Adipocyte (in vitro differentiated cells): ENCODE data around the gene CASQ2.

Source experiments
- DNase-seq: peaks from one replicate; pipeline ENCODE4 v3.0.0-alpha.2; 2015; ENCODE audit warnings: low read depth
- H3K27me3 ChIP-seq: replicated peaks from 2 replicates; pipeline ENCODE4 v1.7.0; 2013; ENCODE audit warnings: mild to moderate bottlenecking, low read length, moderate library complexity; ENCODE audit not compliant: control insufficient read depth, insufficient read depth
- H3K36me3 ChIP-seq: 2 replicates; pipeline ENCODE4 v1.7.0; 2013; ENCODE audit warnings: low read length, mild to moderate bottlenecking, moderate library complexity; ENCODE audit not compliant: control insufficient read depth, insufficient read depth, severe bottlenecking
- H3K4me1 ChIP-seq: 2 replicates; pipeline ENCODE4 v1.7.0; 2013; ENCODE audit warnings: mild to moderate bottlenecking, low read length, moderate library complexity; ENCODE audit not compliant: control insufficient read depth, insufficient read depth
- H3K4me3 ChIP-seq: 2 replicates; pipeline ENCODE4 v1.7.0; 2013; ENCODE audit warnings: mild to moderate bottlenecking, low read length, moderate library complexity
- H3K9ac ChIP-seq: 2 replicates; pipeline ENCODE4 v1.7.0; 2013; ENCODE audit warnings: mild to moderate bottlenecking, low read length, moderate library complexity
- H3K9me3 ChIP-seq: 2 replicates; pipeline ENCODE4 v1.7.0; 2013; ENCODE audit warnings: mild to moderate bottlenecking, low read length, moderate library complexity; ENCODE audit not compliant: control insufficient read depth

Gene CASQ2

DNA sequence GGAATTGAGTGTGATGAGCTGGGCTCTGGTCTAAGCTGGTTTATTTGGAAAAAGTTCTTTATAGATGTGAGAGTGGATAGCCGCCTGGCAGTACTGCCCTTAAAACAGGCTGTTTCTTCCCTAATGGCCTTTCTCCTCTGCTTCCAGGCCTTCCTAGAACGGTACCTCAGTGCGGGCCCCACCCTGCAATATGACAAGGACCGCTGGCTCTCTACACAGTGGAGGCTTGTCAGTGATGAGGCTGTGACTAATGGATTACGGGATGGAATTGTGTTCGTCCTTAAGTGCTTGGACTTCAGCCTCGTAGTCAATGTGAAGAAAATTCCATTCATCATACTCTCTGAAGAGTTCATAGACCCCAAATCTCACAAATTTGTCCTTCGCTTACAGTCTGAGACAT is 77.5 kb downstream of the CASQ2 start:
- DNase-seq: no peak
- Histone ChIP-seq H3K4me3 (no peak overlapping the region), H3K36me3 (peaks cover 40% of the 10 kb centered on the region)

DNA sequence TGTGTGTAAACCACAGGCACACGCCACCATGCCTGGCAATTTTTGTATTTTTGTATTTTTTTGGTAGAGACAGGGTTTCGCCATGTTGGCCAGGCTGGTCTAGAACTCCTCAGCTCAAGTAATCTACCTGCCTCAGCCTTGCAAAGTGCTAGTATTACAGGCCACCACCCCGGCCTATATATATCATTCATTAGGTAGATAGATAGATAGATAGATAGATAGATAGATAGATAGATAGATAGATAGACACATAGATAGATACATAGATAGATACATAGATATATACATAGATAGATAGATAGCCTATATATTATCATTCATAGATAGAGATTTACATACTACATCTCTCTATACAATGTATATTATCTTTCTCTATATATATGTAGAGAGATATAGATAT is 80.8 kb downstream of the CASQ2 start:
- no peak for DNase-seq
- Histone ChIP-seq H3K9ac (no peak overlapping the region), H3K4me3 (no peak overlapping the region), H3K36me3 (peaks cover 62% of the 10 kb centered on the region), H3K27me3 (no peaks in the 10 kb centered on the region), H3K4me1 (no peaks in the 10 kb centered on the region), H3K9me3 (no peaks in the 10 kb centered on the region)

More for the DNA sequence above, 77.5 kb downstream of the CASQ2 start:
- Histone ChIP-seq H3K9me3 (no peaks in the 10 kb centered on the region), H3K9ac (no peak overlapping the region), H3K27me3 (no peaks in the 10 kb centered on the region), H3K4me1 (no peaks in the 10 kb centered on the region)

DNA sequence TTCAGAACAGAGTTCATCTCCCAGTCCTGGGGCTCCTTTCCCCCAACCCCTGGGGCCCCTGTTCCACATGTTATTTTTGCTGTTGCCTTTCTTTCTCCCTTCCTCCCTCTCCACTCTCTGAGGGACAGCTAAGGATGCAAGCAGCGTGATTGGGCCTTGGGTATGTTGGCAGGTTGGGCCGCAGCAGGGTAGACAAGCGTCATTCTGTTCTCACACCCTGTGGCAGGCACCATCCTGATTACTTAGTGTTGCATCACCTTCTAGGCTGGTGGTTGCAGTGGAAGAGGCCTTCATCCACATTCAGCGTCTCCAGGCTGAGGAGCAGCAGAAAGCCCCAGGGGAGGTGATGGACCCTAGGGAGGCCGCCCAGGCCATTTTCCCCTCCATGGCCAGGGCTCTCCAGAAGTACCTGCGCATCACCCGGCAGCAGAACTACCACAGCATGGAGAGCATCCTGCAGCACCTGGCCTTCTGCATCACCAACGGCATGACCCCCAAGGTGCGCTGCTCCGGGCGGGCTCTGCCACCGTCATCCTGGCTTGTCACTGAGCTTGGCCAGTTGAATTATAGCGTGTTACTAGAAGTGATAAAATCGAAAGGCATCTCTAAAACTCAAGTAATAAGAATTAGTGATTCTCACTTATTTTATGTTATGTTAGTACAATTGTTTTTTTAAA is 83.3 kb downstream of the CASQ2 start:
- no peak overlapping the region for H3K9ac ChIP-seq
- H3K9me3 ChIP-seq: no peaks in the 10 kb centered on the region
- no peaks in the 10 kb centered on the region for H3K27me3 ChIP-seq
- DNase-seq: no peak
- H3K4me3 ChIP-seq: no peak overlapping the region
- peaks cover 4% of the 10 kb centered on the region for H3K4me1 ChIP-seq
- H3K36me3 ChIP-seq: peaks cover 42% of the 10 kb centered on the region

DNA sequence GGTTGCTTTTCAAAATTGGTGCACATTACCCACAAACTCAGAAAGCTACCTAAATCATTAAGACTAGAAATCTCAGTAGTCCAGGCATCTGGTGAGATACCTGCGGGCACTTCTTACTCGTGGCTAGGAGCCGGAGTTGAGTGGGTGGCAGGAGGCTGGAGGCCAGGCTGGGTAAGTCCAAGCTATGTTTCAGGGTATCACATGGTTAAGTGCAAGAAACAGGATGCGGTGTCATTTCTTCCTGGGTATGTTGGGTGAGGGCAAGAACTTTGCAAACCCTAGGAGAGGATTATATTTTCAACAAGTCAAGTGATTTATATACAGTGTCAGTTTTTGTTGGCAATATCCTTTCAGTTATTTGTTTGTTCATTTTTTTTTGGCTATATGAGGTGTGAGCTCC is 85.7 kb downstream of the CASQ2 start:
- H3K4me3 ChIP-seq: no peak overlapping the region
- H3K4me1 ChIP-seq: peaks cover 28% of the 10 kb centered on the region
- no peaks in the 10 kb centered on the region for H3K9me3 ChIP-seq
- no peaks in the 10 kb centered on the region for H3K27me3 ChIP-seq
- no peak for DNase-seq
- no peak overlapping the region for H3K9ac ChIP-seq
- H3K36me3 ChIP-seq: peaks cover 40% of the 10 kb centered on the region

DNA sequence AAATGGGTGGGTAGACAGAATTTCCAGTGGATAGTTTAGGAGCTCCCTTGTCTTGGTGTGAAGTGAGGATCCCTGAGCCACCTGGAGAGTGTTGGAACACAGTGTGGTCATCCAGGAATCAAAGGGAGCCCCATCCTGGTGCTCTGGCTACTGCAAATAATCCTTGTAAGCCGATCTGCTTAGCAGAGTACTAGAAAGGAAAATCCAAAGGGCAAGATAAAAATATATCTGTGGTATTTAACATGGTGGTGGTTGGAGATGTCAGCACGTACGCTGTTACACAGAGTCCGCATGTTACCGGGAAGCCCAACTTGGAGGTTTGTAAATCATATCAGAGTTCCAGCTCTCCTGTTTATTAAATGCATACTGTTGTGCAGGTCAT is 87.8 kb downstream of the CASQ2 start:
- no peaks in the 10 kb centered on the region for H3K9me3 ChIP-seq
- DNase-seq: no peak
- H3K4me1 ChIP-seq: peaks cover 30% of the 10 kb centered on the region
- no peak overlapping the region for H3K4me3 ChIP-seq
- no peaks in the 10 kb centered on the region for H3K27me3 ChIP-seq
- no peak overlapping the region for H3K9ac ChIP-seq
- H3K36me3 ChIP-seq: peaks cover 29% of the 10 kb centered on the region

DNA sequence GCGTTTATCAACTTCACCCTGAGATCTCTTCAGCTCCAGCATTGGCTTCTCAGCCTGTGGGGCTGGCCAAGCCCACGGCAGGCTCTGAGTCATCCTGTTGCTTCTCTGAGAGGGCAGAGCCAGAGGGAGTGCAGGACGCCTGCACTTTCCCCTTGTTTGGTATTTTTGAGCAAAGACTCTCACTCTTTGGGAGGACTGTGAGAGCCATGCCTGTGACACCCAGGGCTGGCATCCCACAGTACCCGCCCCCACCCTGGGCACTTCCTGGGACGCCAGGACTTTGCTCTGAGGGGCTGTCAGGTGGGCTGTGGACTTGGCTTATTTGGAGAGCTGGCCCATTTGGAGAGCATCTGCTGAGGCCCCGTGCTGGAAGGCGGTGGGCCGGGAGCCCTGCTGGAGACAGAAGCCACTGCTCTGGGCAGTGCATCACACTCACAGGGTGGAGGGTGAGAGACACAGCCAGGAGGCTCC is 89.3 kb downstream of the CASQ2 start:
- Histone ChIP-seq H3K9me3 (no peaks in the 10 kb centered on the region), H3K36me3 (peaks cover 14% of the 10 kb centered on the region), H3K27me3 (no peaks in the 10 kb centered on the region), H3K9ac (peak overlapping the region; percentile 79), H3K4me1 (peaks cover 30% of the 10 kb centered on the region), H3K4me3 (peak overlapping the region; percentile 58)
- peak; percentile 77 for DNase-seq

DNA sequence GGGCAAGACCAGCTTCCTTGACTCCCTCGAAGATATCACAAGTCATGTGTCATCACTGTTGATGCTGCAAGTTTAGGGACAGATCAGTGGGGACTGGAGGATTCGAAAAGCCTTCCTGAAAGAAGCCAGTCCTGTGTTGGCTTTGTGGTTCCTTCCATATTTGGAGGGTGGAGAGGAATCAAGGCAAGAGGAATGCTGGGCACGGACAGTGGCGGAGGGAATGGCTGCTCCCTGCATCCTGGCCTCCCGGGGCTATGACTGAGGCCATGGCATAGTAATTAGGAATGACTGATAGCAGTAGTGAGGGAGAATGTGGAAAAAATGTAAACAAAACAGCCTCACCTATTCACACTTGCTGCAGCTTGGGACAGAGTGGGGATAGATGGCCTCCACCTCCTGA is 90.4 kb downstream of the CASQ2 start:
- Histone ChIP-seq H3K4me3 (no peak overlapping the region), H3K27me3 (no peaks in the 10 kb centered on the region), H3K36me3 (peaks cover 10% of the 10 kb centered on the region), H3K9ac (no peak overlapping the region), H3K4me1 (peaks cover 30% of the 10 kb centered on the region), H3K9me3 (no peaks in the 10 kb centered on the region)
- DNase-seq: no peak

DNA sequence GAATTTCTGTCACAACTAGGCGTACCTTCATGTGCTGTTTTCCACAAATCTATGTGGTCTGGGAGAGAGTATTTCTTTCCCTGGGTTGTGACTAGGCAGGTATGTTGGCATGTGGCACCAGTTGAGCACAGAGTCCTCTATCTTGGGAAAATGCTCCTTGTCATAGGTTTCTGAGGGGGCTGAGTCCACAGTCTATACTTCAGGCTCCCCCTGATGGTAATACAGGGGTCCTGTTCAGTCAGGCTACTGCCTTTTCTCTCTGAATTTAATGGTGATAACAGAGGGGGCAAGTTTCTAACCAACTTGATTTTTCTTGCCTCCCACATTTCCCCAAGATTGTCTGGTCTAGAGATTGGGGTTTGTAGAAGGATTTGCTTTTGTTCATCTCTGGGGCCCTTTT is 90.9 kb downstream of the CASQ2 start:
- no peak for DNase-seq
- Histone ChIP-seq H3K4me3 (no peak overlapping the region), H3K27me3 (no peaks in the 10 kb centered on the region), H3K9me3 (no peaks in the 10 kb centered on the region), H3K4me1 (peaks cover 30% of the 10 kb centered on the region), H3K9ac (no peak overlapping the region), H3K36me3 (peaks cover 4% of the 10 kb centered on the region)

DNA sequence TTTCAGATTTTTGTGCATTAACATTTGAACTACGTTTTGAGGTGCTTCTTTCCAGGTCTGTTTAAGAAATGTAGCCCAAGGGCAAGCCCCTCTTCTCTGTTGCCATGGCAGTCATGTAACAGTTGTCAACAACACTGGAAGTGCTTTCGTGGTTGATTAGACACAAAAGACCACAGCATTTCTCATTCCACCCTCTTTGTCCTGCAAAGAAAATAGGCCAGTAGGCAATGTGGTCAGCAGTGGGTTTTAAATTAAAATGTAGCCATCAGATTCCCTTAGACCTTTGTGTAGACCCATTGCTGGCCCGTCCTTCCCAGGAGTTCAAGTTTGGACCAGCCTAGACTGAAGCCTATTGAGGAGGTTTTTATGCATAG is 91.3 kb downstream of the CASQ2 start:
- H3K4me3 ChIP-seq: no peak overlapping the region
- H3K9ac ChIP-seq: no peak overlapping the region
- peaks cover under 1% of the 10 kb centered on the region for H3K36me3 ChIP-seq
- H3K9me3 ChIP-seq: no peaks in the 10 kb centered on the region
- H3K27me3 ChIP-seq: no peaks in the 10 kb centered on the region
- H3K4me1 ChIP-seq: peaks cover 30% of the 10 kb centered on the region
- DNase-seq: no peak

DNA sequence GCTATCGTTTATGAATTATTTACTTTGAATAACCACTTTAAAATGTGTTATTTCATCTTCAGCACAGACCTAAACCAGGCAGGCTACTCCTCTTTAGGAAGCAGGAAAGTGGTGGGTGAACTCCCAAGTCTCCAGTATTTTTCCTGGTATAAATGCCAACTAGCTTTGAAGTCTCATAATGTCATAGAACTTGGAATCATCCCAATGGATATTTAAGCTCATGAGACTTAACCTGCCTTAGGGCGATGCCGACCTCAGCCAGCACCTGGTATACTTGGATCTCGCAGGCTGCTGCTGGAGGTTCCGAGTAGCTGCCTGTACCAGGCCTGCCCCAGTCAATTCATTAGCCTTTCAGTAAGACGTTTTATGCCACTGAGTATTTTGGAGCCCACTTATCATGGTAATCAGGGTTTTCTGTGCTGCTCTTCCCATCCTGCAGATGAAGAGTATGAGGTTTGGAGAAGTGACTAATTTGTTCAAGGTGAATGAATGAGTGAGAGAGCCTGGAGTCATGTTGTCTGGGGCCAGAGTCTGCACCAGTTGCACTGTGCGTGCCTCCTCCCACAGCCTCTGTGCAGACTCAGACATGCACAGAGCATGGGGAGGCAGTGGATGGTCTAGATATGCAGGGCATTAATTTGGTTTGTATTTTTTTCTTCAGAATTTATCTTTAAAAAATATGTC is 91.9 kb downstream of the CASQ2 start:
- H3K4me3 ChIP-seq: no peak overlapping the region

DNA sequence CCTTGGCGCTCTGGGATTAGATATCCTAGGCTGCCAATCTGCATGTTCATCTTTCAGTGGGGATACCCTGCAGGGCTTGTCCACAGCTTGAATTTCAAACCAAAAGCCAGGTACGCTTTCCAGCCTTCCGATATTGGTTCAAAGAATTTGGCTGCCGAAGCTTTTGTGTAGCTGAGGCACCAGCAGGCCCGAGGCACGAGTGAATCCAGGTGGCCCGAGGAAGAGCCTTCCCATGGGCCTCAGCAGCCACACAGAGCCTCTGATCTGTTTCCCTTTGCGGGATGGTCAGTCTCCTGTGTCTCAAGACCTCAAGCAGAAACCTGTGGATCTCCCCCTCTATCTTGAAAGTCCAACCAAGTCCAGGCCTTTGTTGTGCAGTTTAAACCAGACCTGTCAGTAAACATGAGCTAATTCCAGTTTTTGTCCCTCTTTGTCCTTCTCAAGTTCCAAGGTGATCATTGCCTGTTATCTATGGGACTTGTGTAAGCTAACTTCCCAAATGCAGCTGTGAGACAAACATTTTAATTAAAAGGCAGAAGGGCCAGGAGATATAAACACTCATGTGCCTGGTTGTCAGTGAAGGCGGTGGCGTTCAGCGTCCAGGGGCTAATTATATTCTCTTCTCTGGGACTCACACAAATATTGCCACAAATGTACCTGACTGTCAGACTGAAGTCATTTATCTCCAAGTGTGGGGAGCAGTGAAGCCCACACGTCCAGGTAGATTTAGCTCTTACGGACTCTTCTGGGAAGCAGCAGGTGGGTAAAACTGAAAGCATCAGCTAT is 96.1 kb downstream of the CASQ2 start:
- Histone ChIP-seq H3K9me3 (peaks cover 7% of the 10 kb centered on the region), H3K9ac (no peak overlapping the region), H3K27me3 (no peaks in the 10 kb centered on the region), H3K4me1 (peaks cover 17% of the 10 kb centered on the region), H3K36me3 (peaks cover 24% of the 10 kb centered on the region), H3K4me3 (no peak overlapping the region)
- no peak for DNase-seq

More for the DNA sequence above, 91.9 kb downstream of the CASQ2 start:
- no peak overlapping the region for H3K9ac ChIP-seq
- peaks cover 1% of the 10 kb centered on the region for H3K36me3 ChIP-seq
- H3K4me1 ChIP-seq: peaks cover 30% of the 10 kb centered on the region
- H3K9me3 ChIP-seq: no peaks in the 10 kb centered on the region
- no peaks in the 10 kb centered on the region for H3K27me3 ChIP-seq
- no peak for DNase-seq
